ENCODE data around the gene PKHD1. TPM values are rescaled to one million over a fixed set of nuclear protein-coding genes. Genes with fewer than 3 reads are reported as not detected.

PKHD1 gene
- polyA plus RNA-seq, 1 of the 3 experiments (the other 2 are of a cell fraction), result not detected

GRCh38 chr6:51846531-51846930 lies 240.9 kb downstream of the PKHD1 start:
- 42% methylated on average over 2 of the region's 2 CpGs for WGBS (ENCODE audit: low lambda C conversion rate)
- Histone ChIP-seq H3K36me3 (replicated peaks in 1 of 2; ENCODE audit: control insufficient read depth in 1 of 2, insufficient read depth in 2 of 2, low read length in 1 of 2) (no peaks in the 10 kb centered on the region), H3K4me3 (ENCODE audit: low read depth in 2 of 2, low read length in 1 of 2) (no peak overlapping the region), H3K4me2 (no peak overlapping the region), H3K9ac (no peak overlapping the region), H4K20me1 (ENCODE audit: insufficient read depth) (no peaks in the 10 kb centered on the region), H3K4me1 (ENCODE audit: control insufficient read depth in 1 of 2, insufficient read depth in 2 of 2, low read depth in 1 of 2, low read length in 1 of 2) (peaks cover 0 to 28% of the 10 kb centered on the region in 2 experiments; a peak in 2 of 4 replicates), H3K9me2 (no peaks in the 10 kb centered on the region), H3K27me3 (ENCODE audit: insufficient read depth) (no peaks in the 10 kb centered on the region), H3F3A (replicated peaks; ENCODE audit: insufficient read depth) (peaks cover 2% of the 10 kb centered on the region), H2AFZ (ENCODE audit: low read depth) (no peak overlapping the region), H3K9me3 (no peaks in the 10 kb centered on the region), H3K79me2 (ENCODE audit: insufficient read depth) (no peaks in the 10 kb centered on the region), H3K27ac (ENCODE audit: low read depth in 2 of 2, low read length in 1 of 2) (peak overlapping the region in 1 of 2 experiments; percentile 39; a peak in 2 of 4 replicates)
- TF ChIP-seq FOXM1 (IDR thresholded peaks at IDR 0.05; ENCODE audit: low read depth) (no peak), GATA2 (CRISPR knock-in tag; IDR thresholded peaks at IDR 0.05) (no peak), CHD2 (IDR thresholded peaks at IDR 0.05; ENCODE audit: low read length, partially characterized antibody) (no peak), RFX5 (IDR thresholded peaks at IDR 0.05; ENCODE audit: low read length) (no peak), SMC3 (IDR thresholded peaks at IDR 0.05; ENCODE audit: low read depth, low read length) (no peak), TCF12 (IDR thresholded peaks at IDR 0.05) (no peak), USF1 (IDR thresholded peaks at IDR 0.05; ENCODE audit: borderline replicate concordance, low read depth) (no peak), TAF1 (IDR thresholded peaks at IDR 0.05; ENCODE audit: borderline replicate concordance, low read depth, low read length) (no peak), JUND (IDR thresholded peaks at IDR 0.05) (no peak), RAD21 (IDR thresholded peaks at IDR 0.05; ENCODE audit: low read length) (no peak), TEAD4 (IDR thresholded peaks at IDR 0.05; ENCODE audit: borderline replicate concordance, insufficient read depth) (no peak), YY1 (IDR thresholded peaks at IDR 0.05; ENCODE audit: low read depth) (no peak), FOXJ3 (CRISPR knock-in tag; IDR thresholded peaks at IDR 0.05) (no peak), MXI1 (IDR thresholded peaks at IDR 0.05; ENCODE audit: low read depth, low read length) (no peak), GABPA (IDR thresholded peaks at IDR 0.05; ENCODE audit: low read depth) (no peak), MEF2A (IDR thresholded peaks at IDR 0.05; ENCODE audit: borderline replicate concordance, low read depth) (no peak), EP300 (IDR thresholded peaks at IDR 0.05; ENCODE audit: borderline replicate concordance in 1 of 2, low read depth in 1 of 2, low read length in 1 of 2) (no peak), FOSL2 (IDR thresholded peaks at IDR 0.05; ENCODE audit: borderline replicate concordance, low read depth) (no peak)
- TF ChIP-seq, protein P1, sequence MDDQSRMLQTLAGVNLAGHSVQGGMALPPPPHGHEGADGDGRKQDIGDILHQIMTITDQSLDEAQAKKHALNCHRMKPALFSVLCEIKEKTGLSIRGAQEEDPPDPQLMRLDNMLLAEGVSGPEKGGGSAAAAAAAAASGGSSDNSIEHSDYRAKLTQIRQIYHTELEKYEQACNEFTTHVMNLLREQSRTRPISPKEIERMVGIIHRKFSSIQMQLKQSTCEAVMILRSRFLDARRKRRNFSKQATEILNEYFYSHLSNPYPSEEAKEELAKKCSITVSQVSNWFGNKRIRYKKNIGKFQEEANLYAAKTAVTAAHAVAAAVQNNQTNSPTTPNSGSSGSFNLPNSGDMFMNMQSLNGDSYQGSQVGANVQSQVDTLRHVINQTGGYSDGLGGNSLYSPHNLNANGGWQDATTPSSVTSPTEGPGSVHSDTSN (IDR thresholded peaks at IDR 0.05), result no peak
- TF ChIP-seq, protein P2, sequence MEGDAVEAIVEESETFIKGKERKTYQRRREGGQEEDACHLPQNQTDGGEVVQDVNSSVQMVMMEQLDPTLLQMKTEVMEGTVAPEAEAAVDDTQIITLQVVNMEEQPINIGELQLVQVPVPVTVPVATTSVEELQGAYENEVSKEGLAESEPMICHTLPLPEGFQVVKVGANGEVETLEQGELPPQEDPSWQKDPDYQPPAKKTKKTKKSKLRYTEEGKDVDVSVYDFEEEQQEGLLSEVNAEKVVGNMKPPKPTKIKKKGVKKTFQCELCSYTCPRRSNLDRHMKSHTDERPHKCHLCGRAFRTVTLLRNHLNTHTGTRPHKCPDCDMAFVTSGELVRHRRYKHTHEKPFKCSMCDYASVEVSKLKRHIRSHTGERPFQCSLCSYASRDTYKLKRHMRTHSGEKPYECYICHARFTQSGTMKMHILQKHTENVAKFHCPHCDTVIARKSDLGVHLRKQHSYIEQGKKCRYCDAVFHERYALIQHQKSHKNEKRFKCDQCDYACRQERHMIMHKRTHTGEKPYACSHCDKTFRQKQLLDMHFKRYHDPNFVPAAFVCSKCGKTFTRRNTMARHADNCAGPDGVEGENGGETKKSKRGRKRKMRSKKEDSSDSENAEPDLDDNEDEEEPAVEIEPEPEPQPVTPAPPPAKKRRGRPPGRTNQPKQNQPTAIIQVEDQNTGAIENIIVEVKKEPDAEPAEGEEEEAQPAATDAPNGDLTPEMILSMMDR (IDR thresholded peaks at IDR 0.05), result no peak
- ChIA-PET POLR2A (no interaction called here), CTCF (interaction anchor here (1.0 to 2.2 kb wide), 3 partner anchors 277 to 1031 kb away, joined by 3 to 6 read pairs (median 3); no protein-coding TSS in a partner anchor)
- peak; percentile 6 for DNase-seq

Measured in SK-N-SH (cell line).